Left hindlimb (tissue), 1 donor: ENCODE measurements around the gene ACTRT2.

Experiments used
- DNase-seq: peaks from one replicate; pipeline ENCODE4 v3.0.0-alpha.2; 2018

The ACTRT2 gene

DNA sequence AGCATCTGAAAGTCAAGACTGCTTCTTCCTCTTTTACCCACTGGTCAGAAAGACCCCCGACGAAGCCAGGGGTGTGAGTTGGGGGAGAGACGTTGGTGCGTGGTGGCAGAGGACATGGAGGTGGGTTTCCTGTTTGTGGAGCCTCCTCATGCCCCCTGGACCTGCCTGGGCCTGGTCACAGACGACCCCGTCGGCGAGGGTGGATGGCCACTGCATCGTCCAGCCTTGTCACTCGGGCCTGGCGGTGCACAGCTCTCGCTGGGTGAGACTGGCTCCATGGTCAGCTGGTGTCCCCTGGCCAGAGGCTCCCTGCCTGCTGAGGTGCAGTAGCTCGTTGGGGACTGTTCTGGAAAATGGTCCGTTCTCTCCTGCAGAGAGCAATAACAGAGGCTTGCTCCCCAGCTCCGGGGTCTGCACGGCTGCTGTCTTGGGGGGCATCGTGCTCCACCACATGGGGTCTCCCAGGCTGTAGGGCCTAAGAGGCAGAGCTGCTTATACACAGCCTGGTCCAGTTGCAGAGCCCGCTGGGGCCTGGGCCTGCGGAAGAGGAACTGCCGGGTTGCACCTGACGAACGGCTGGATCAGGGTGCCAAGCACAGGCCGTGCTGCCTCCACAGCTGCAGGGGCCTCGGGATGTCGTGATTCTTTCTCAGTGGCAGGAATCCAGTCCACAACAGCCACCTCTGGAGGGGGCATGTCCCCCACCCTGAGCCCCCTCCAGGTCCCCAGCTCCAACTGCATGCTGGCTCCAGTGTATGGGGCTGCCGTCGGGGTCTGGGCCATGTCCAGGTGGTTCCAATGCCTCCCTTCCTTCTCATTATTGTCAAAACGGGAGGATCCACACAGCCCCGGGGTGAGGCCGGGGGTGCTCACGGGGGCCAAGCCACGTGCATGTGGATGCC lies 18.0 kb upstream of the ACTRT2 start:
- DNase-seq: peak; percentile 23

DNA sequence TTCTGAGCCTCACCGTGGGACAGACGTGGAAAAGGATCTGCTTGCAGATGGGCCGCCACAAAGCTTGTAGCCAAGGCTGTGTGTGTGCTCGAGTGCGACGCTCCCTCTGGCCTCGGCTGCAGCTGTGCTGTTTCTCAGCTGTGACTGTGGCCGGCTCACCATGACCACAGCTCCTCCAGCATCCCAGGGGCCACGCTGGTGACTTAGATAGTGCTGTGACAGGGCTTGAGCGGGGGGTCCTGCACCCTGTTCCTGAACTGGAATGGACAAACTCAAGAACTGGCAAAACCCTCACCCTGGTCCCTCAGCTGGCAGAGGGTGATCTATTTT lies 17.4 kb upstream of the ACTRT2 start:
- peak; percentile 23 for DNase-seq

DNA sequence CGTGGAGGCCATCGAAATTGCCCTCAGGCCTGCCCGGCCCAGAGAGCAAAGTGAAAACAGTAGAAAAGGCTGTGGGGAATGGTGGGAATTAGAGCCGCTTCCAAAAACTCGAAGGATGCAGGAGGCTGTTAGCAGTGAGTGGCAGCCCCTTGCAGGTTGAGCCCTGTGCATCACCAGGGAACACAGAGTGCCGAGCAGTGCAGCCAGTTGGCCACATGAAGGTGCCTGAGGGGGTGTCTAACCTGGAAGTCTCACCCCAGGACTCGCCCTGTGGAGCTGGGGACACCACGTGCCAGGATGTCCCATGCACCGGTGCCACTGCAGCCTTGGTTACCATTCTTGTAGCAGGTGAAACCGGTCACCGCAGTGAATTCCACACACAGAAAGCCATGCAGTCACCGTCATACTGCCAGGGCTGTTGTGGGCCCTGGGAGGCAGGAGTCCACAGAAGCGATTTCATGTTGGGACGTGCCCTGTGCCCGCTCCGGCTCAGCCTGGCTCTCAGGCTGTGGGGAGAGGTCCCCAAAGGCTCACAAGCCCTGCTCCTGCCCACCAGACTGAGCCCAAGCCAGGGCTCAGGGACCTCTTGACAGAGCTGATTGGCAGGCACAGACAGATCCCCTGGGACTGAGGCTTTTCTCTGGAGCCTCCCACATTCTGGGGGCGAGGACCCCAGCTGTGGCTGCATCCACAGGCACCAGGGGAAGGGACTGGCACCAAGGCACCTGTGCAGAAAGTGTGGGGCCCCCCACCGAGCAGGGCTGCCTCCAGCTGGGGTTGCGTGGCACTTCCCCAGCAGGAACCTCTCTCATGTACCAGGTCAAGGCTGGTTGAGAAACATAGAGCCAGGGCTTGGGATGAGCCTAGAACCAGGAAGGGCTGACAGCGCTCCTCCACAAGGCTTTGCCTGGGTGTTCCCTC lies 16.7 kb upstream of the ACTRT2 start:
- peak; percentile 7 for DNase-seq

DNA sequence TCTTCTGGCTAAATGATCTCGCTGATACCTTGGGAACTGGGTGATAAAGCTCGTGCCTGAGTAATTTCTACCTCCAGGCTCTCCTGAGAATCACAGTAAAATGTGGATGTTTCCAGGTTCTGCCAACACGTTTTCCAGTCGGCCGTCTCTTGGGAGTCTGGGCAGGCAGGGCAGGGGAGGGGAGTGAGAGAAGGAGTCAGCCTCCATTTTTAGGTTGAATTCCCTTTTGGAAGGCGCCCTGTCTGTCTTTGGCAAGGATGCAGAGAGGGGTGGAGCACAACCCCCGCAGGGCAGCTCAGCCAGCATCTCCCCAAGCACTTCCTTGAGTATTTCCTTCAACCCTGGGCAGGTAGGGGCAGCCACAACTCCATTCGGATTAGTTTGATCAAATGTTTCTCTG lies 15.5 kb upstream of the ACTRT2 start:
- peak; percentile 25 for DNase-seq

DNA sequence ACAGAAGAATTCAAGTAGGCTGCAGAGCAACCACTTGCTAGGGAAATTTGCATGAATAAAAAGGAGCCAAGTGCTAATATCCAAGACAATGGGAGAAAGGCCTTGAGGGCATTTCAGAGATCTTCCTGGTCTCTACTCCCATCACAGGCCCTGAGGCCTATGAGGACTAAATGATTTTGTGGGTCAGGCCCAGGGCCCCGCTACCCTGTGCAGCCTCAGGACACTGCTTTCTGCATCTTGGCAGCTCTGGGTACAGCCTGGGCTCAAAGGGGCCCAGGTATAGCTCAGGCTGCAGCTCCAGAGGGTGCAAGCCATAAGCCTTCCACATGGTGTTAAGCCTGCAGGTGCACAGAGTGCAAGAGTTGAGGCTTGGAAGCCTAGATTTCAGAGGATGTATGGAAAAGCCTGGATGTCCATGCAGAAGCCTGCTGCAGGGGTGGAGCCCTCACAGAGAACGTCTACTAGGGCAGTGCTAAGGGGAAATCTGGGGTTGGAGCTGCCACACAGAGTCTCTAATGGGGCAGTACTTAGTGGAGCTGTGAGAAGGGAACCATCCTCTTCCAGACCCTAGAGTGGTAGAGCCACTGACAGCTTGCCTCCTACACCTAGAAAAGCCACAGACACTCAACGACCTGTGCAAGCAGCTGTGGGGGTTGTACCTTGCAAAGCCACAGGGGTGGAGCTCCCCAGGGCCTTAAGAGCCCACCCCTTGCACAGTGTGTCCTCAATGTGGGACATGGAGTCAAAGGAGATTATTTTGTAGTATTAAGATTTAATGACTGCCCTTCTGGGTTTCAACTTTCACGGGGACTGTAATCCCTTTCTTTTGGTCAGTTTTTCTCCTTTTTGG lies 13.7 kb upstream of the ACTRT2 start:
- DNase-seq: peak; percentile 20

DNA sequence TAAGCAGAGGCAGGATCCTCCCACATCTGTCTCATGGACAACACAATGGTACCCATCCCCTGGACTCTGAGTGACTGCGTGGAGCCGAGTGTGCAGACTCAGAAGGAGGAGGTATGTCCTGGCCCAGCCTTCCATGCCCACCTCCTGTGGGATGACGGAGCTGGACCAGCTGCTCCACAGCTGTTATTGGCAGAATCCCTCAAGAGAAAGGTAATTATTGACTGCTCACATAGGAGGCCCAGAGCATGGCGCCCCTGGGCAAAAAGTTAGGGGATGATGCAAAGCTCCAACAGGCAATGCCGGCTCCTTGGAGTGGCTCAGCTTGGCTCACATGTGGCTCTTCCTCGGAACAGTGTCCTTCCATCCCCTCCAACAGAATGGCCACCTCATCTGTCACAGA lies 12.2 kb upstream of the ACTRT2 start:
- peak; percentile 12 for DNase-seq

DNA sequence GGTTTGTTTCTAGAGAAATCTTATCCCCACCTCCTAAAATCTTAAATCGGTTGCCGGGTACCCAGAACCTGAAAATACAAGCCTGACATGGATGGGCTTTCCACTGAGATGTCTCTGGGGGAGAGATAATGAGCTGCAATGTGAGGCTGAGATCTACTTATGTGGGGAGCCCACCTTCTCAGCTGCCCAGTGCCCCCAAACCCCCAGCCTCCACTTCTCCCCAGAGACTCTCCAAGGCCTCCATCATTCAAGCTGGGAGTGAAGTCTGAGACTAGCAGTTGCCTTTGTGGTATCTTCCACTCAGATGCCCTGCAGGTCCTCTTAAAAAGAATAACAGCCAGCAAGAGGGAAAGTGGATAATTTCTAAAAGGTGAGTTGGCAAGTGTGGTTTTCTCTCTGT lies 11.7 kb upstream of the ACTRT2 start:
- peak; percentile 16 for DNase-seq

DNA sequence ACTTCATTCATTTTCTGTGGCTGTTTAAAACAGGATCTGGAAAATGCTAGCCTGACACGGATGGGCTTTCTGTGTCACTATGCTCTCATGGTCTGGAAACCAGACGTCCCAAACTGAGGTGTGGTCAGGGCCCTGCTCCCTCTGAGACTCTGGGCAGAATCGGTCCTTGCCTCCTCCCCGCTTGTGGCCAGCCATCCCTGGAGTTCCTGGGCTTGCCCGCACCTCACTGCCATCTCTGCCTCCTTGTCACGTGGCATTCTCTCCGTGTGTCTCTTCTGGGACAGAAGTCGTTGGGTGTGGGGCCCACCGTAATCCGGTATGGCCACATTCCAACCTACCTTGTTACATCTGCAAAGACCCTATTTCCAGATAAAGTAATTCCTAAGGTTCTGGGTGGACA lies 10.1 kb upstream of the ACTRT2 start:
- DNase-seq: peak; percentile 15

DNA sequence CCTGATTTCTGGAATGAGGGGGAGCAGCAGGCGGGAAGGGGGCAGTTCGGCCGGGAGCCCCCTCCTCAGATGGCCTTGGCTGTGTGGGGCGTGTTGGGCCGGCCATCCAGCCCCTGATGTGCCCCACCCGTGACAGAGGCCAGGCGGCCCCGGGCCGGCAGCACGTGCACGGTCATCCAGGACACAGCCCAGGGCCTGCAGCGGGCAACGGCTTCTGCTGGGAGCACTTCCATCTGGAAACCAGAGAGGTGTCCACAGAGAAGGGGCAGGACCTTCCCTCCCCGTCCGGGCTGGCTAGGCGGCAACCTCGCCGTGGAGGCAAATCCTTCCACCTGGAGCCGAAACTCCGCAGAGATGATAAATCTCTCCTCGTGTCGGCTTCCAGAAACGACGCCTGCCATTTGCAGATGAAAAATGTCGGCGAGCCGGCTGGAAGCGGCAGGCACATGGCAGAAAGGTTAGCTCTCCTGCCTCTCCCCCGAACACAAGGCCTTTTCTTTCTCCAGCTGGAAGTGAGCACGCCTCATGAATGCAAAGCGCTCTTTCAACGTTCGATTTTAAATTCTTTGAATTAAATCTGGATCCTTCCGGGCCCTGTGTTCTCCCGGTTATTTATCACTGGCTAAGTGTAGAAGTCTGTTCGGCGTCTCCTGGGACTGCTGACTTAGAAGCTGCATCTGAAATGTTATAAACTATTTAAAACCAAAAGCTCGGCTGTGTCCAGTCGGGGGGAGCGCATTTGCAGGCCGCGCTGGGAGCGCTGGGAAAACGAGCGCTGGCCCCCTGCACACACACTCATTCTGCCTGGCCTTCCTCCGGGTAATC lies 9.4 kb upstream of the ACTRT2 start:
- DNase-seq: peak; percentile 45

DNA sequence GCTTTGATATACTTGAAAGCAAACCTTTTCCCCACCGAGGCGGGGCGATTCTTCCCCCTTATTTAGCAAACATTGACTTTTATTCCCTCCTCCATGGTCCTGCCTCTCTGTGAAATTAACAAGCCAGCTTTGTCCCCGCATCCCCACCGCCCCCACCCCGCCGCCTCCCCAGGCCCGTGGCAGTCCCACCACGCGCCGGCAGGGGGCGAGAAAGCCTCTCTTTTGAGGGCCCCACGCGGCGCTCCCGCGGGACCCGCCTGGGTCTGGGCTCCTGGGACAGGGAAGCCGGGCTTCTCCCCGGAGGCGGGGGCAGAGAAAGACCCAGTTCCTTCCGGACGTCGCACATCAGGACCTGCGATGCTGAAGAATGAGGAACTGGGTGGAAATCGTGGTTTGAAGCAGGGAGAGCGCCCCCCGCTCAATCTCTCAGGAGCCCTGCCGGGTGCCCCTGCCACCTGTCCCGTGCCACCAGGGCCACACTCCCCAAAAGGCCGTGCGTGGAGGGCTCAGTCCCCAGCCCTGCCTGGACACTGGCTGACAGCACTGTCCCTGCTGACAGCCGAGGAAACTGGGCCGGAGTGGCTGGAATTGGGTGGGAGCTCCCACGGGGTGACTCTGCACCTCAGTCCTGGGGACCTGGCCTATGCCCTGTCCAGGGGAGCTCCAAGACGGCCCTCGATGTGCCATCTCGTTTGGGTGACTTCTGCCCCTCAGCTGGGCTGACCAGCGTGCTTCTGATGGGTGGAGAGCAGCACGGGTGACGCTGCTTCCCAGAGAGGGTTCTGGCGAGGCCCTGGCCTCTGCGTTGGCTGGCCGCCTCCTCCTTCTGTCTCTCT lies 8.6 kb upstream of the ACTRT2 start:
- DNase-seq: peak; percentile 62

DNA sequence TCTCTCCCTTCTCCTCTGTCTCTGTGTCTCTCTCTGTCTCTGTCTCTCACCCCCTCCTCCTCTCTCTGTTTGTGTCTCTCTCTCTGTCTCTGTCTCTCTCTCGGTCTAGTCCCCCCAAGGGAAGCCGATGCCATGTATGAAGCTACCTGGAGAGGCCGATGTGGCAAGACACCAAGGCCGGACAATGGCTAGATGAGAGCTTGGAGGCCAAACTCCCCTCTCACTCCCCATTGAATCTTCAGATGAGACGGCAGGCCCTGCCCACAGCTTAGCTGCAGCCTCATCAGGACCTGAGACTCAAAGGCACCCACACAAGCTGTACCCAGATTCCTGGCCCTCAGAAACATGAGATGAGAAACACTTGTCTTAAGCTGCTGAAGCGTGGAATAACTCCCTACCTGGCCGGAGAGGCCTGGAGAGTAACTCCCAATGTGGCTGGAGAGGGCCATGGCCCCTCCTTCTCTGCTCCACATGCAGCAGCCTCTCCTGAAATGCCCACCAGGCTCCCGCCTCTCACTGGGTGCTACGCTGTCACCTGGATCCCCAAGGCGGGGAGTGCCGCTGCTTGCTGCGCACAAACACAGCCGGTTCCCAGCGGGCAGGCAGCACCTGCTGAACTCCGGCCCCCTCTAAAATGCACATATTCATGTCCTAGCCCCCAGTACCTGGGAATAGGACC lies 7.8 kb upstream of the ACTRT2 start:
- peak; percentile 6 for DNase-seq

DNA sequence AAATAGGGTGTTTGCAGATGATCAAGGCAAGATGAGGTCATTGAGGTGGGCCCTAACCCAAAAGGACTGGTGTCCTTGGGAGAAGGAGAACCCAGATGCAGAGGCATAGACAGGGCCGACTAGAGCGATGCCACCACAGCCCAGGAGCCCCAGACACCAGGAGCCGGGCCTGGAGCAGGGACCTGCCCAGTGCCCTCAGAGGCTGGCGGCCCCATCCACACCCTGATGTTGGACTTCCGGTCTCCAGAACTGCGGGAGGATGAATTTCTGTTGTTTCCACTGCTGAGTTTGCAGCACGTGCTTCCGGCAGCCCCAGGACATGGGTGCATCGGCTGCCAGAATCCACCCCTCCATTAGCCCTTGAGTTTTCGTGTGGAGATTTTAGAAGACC lies 7.2 kb upstream of the ACTRT2 start:
- DNase-seq: peak; percentile 10

DNA sequence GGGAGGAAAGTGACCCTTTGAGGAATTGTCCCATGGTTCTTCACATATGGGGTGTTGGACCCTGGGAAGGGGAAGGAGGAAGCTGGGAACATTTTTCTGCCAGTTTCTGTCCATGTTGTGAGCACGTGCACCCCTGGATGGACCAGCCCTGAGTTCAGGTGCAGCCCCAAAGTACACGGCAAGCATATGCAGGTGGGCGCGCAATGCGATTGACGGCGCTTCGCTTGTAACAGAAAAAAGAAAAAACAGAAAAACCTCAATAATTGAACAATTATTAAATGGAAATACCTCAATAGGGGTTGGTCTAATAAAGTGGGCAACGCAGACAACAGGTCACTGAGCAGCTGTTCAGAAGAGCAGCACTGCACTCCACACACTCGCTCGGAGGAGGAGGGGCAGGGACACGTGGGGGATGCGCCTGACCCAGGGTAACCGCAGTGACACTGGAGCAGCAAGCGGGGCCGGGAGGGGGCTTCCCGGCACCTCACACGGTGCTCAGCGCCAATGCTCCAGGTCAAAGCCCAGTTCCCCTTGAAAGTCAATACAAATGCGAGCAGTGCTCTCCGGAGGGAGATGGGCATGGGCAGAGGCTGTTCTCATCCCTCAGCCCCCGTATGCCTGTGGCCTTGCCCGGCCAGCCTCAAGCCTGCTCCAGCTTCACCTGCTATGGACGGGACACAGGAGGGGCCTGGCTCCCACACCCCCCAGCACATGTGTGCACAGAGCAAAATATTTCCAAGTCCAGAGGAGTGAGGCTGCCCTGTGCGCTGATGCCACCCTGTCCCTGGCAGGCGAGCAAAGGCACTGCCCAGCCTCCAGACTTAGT lies 6.6 kb upstream of the ACTRT2 start:
- peak; percentile 9 for DNase-seq

DNA sequence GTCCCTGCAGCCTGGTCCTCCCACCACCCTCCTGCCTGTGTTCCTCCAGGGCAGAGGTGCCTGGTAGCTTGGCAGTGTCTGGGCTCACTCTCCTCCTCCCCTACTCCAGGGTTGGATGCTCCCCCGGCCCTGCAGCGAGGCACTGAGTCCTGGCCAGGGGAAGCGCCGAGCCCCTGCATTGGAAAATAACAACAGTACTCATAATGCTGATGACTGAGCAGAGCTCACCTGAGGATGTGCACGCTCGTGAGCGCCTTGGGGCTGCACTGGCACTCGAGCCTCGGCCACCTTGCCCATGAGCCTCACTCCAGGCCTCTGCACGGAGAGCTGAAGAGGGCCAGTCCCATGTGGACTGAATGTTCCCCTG lies 6.0 kb upstream of the ACTRT2 start:
- peak; percentile 4 for DNase-seq

DNA sequence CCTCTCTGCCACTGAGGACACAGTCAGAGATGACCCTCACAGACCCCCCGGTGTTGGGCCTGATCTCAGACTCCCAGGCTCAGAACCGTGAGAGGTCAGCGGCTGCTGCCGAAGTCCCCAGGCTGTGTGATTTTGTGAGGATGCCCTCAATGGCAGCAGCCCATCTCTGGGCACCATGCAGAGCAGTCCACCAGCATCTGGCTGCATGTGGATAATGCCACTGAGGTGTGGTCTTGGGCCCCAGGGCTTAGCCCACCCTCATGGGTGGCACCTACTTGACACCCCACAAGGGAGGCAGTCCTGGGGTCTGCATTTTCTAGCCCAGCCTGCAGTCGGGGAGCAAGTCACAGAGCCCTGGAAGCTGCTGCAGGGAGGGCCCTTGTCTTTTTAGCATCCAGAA lies 5.5 kb upstream of the ACTRT2 start:
- DNase-seq: peak; percentile 23

DNA sequence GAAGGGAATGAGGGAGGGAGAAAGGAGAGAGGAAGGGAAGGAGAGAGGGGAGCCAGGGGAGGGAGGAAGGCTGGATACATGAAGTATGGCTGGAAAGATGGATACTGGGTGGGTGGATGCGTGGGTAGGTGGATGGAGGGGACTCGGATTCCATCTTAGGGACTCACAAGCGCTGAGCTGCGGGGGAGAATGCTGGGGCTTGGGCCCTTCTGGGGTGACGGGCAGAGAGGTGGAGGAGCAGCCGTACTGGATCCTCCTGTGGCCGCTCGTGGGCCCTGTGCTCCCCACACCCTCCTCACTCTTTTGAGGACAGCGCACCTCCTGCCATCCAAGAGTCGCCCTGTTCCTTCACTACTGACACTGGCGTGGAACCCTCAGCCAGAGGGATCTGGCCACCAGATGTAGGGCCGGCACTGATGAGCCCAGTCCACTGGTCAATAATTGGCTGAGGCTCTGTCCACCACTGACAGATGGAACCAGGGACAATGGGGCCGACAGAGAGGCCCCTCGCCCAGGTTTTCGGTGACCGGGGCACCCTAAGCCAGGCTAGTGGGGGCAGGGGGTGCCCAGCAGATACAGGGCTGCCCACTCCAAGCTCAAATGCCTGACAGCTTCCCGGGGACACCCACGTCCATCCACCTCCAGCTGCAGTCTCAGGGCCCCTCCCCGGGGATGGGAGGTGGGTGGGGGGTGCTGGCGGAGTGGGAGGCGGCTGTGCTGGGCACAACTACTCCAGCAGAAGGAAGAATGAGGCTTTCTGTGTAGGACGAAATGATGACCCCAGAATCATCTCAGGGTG lies 4.4 kb upstream of the ACTRT2 start:
- DNase-seq: peak; percentile 17

DNA sequence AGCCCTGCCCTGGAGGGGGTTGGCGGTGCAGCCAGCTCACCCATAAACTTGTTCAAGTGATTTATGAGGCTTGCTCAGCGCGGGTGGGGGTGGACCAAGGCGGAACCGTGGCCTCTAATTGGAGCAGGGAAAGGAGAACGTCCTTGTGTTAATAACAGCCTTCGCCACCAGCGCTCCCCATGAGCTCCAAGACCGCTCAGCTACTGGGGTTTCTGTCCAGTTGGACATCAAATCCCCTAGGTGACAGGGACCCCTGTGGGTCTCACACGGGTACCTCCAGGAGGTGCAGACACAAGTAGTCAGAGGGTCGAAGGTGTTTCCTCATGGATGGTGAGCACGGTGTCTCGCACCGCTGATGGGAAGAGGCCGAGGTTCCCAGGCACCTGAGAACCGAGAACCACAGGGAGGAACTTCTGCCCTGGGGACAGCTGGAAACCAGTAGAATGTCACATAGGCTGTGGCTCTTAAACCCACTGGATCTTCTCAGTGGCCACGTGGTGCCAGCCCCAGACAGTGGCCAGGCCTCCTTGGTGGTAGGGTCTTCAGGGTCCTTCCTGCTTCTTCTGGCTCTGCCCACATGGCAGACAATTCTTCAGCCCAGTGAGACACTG lies 3.7 kb upstream of the ACTRT2 start:
- DNase-seq: peak; percentile 23

DNA sequence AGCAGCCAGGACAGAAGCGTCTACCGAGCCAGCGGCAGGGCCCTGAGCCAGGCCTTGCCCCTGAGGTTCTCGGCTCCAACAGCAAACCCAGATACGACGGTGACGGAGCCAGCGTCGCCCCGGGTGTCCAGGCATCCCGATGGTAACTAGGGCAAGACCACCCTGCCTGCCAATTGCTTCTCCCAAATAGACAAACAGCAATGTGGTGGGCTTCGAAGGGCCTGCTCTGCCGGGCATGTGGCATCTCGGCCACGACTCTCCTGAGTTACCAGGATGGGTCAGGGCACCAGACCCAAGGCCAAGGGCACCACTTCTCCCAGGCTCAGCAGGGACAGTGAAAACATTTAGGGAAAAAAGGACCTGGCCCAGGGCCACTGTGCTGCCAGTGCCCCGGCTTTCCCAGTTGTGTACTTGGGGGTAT lies 3.2 kb upstream of the ACTRT2 start:
- no peak for DNase-seq
